Stimulated activated CD4-positive, alpha-beta T cell treated with anti-CD3 and anti-CD28 coated beads, Interleukin-12 subunit alpha, Interleukin-12 subunit beta, amount 100 ng/mL, for 4 hours (primary cell): ENCODE results near the gene DGKD.

Experiments
- DNase-seq: peaks from one replicate; pipeline ENCODE4 v3.0.0-alpha.2; 2020

DGKD gene

GRCh38 chr2:233464056-233464455 lies 109.8 kb downstream of the DGKD start:
- DNase-seq, result no peak

- no peak for DNase-seq
Observed at GRCh38 chr2:233464531-233465240, 110.4 kb downstream of the DGKD start.

- no peak for DNase-seq
Observed at GRCh38 chr2:233466991-233467603, 112.8 kb downstream of the DGKD start.

- no peak for DNase-seq
Observed at GRCh38 chr2:233468047-233468740, 113.9 kb downstream of the DGKD start.

GRCh38 chr2:233468741-233469110 lies 114.4 kb downstream of the DGKD start:
- no peak for DNase-seq

- no peak for DNase-seq
Observed at GRCh38 chr2:233469261-233470010, 115.1 kb downstream of the DGKD start.

- DNase-seq, result no peak
Observed at GRCh38 chr2:233470011-233470687, 115.9 kb downstream of the DGKD start.

- no peak for DNase-seq
Observed at GRCh38 chr2:233470839-233471238, 116.5 kb downstream of the DGKD start.

GRCh38 chr2:233471291-233472035 lies 117.2 kb downstream of the DGKD start:
- DNase-seq, result no peak

- DNase-seq, result no peak
Observed at GRCh38 chr2:233473386-233473791, 119.1 kb downstream of the DGKD start.

- DNase-seq, result no peak
Observed at GRCh38 chr2:233473878-233474277, 119.6 kb downstream of the DGKD start.

- DNase-seq, result no peak
Observed at GRCh38 chr2:233474308-233475160, 120.2 kb downstream of the DGKD start.

- DNase-seq, result no peak
Observed at GRCh38 chr2:233476063-233476410, 121.7 kb downstream of the DGKD start.

GRCh38 chr2:233476651-233477547 lies 122.6 kb downstream of the DGKD start:
- DNase-seq, result no peak

- DNase-seq, result no peak
Observed at GRCh38 chr2:233477548-233478433, 123.5 kb downstream of the DGKD start.

GRCh38 chr2:233479616-233480489 lies 125.6 kb downstream of the DGKD start:
- no peak for DNase-seq

GRCh38 chr2:233480490-233481202 lies 126.4 kb downstream of the DGKD start:
- no peak for DNase-seq
